Chondrocyte (in vitro differentiated cells): ENCODE data around the gene COX7B2. TPM values are rescaled to one million over a fixed set of nuclear protein-coding genes. Genes with fewer than 3 reads are reported as not detected.

Experiments
- DNase-seq: peaks from one replicate; pipeline ENCODE4 v3.0.0; 2021; ENCODE audit warnings: mixed read lengths, low spot score
- H3K27ac Mint-ChIP-seq: one replicate; pipeline ENCODE4 v1.8.0; 2021; ENCODE audit warnings: mild to moderate bottlenecking, moderate library complexity, mixed read lengths; ENCODE audit not compliant: unreplicated experiment
- H3K27me3 Mint-ChIP-seq: 2 replicates; pipeline ENCODE4 v1.8.0; 2021; ENCODE audit warnings: low read depth, mixed read lengths
- H3K36me3 Mint-ChIP-seq: 2 replicates; pipeline ENCODE4 v1.8.0; 2021; ENCODE audit warnings: low read depth, mixed read lengths
- H3K4me1 Mint-ChIP-seq: 2 replicates; pipeline ENCODE4 v1.8.0; 2021; ENCODE audit warnings: low read depth, mild to moderate bottlenecking, mixed read lengths
- H3K4me3 Mint-ChIP-seq: one replicate; pipeline ENCODE4 v1.8.0; 2021; ENCODE audit warnings: mild to moderate bottlenecking, moderate library complexity, mixed read lengths; ENCODE audit not compliant: unreplicated experiment
- H3K9me3 Mint-ChIP-seq: 2 replicates; pipeline ENCODE4 v1.8.0; 2021; ENCODE audit warnings: low read depth, mixed read lengths
- CTCF ChIP-seq: fragments of 200-600 bp; sonication (generic); IDR thresholded peaks from 2 replicates; pipeline ENCODE4 v1.5.0; 2021; ENCODE audit warnings: antibody characterized with exemption, mild to moderate bottlenecking, moderate library complexity
- total RNA-seq: library from RNA; stranded (reverse); gene quantifications from 3 replicates; pipeline ENCODE4 v1.2.1, GENCODE V29; 2021

Gene COX7B2
- total RNA-seq, 1 donor from 2014 or later, result not detected

- H3K4me3 Mint-ChIP-seq, result no peak overlapping the region
- no peaks in the 10 kb centered on the region for H3K4me1 Mint-ChIP-seq
- no peaks in the 10 kb centered on the region for H3K36me3 Mint-ChIP-seq
- no peaks in the 10 kb centered on the region for H3K9me3 Mint-ChIP-seq
- no peak for TF ChIP-seq CTCF
- H3K27me3 Mint-ChIP-seq, result peaks cover 20% of the 10 kb centered on the region
- DNase-seq, result no peak
- no peak overlapping the region for H3K27ac Mint-ChIP-seq
Measured at GRCh38 chr4:46952451-46952850, 43.4 kb upstream of the COX7B2 start.

DNA sequence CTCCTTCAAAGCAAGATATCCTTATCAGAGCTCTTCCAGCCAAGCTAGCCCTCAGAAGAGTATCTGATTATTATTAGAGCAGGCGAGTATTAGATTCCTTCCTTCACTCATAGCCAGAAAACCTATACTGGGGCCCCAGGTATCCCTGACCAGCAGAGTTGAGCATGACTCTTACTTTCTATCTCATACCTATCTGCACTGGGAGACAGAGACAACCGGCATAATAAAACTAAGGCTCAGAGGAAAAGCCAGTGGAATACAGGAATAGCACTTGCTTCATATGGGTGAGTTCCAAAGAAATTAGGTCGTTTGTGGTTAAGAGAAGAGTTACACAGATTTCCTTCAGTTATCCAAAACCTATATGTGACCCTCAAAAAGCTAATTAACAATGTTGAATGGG is 41.8 kb upstream of the COX7B2 start:
- H3K4me3 Mint-ChIP-seq, result no peak overlapping the region
- no peak for DNase-seq
- peaks cover 7% of the 10 kb centered on the region for H3K4me1 Mint-ChIP-seq
- no peak overlapping the region for H3K27ac Mint-ChIP-seq
- TF ChIP-seq CTCF, result no peak
- peaks cover 20% of the 10 kb centered on the region for H3K27me3 Mint-ChIP-seq
- no peaks in the 10 kb centered on the region for H3K36me3 Mint-ChIP-seq
- no peaks in the 10 kb centered on the region for H3K9me3 Mint-ChIP-seq

DNA sequence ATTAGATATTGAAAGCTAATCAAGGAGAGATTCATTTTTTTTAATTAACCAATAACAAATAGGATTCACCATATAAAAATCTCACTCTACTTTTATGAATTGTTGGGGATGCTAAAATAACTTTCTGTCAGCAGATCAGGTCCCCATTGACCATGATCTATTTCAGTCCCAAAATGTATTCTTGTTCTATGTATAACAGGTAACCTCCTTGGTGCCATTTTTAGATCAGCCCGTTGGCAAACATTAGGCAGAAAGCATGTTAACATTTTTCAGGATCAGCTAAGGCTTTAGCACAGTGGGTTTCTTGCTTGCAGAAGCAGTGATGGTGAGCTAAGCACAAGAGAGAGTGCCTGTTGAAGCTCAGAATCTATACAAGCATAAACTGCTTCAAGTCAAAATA is 40.8 kb upstream of the COX7B2 start:
- Mint-ChIP-seq H3K4me1 (peaks cover 7% of the 10 kb centered on the region), H3K27me3 (peaks cover 20% of the 10 kb centered on the region), H3K27ac (no peak overlapping the region), H3K4me3 (no peak overlapping the region), H3K36me3 (no peaks in the 10 kb centered on the region), H3K9me3 (no peaks in the 10 kb centered on the region)
- TF ChIP-seq CTCF, result no peak
- DNase-seq, result no peak

DNA sequence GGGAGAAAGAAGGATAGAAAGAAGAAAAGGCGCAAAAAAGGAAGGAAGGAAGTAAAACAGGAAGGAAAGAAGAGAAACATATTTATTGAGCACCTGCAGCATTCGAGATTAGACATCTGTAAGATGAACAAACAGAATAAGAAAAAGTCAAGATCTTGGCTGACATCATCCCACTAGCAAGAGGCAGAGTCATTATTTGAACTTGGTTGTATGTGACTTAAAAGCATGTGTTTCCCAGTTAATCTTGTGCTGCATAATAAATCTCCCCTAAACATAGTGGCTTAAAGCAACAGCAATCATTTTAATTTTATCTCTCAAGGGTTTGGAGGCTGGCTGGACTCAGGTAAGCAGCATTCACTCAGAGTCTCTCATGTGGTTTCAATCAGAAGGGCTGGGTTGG is 38.5 kb upstream of the COX7B2 start:
- Mint-ChIP-seq H3K9me3 (no peaks in the 10 kb centered on the region), H3K27ac (no peak overlapping the region), H3K36me3 (no peaks in the 10 kb centered on the region), H3K4me3 (no peak overlapping the region), H3K4me1 (peaks cover 7% of the 10 kb centered on the region), H3K27me3 (peaks cover 19% of the 10 kb centered on the region)
- DNase-seq, result no peak
- no peak for TF ChIP-seq CTCF

DNA sequence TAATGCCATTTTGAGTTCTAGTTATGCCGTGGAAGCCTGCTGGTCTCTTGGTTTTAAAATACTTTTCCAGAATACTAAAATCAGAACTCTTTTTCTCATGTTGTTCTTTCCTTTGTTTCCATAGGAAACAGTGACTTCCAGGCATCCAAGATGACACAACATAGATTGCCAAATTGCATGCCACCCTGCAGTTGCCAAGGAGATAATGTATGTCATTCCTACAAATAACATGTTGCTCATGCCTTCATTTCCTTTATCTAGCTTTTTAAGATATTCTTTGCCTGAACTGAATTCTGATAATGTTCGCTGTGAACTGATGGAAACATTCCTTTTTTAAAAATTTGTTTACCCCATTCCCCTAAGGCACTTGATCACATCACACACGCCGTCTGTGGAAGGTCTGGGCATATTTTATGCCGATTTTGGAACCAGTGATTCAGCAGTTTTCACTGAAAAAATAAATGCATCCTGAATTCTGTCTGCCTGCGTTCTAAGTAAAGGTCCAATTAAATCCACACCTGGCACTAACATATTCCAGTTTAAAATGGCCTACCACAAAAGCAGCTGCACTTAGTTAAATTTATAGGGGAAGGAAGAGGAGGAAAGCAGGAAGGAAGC is 38.0 kb upstream of the COX7B2 start:
- peaks cover 7% of the 10 kb centered on the region for H3K4me1 Mint-ChIP-seq
- TF ChIP-seq CTCF, result no peak
- H3K36me3 Mint-ChIP-seq, result no peaks in the 10 kb centered on the region
- H3K9me3 Mint-ChIP-seq, result no peaks in the 10 kb centered on the region
- H3K4me3 Mint-ChIP-seq, result no peak overlapping the region
- peaks cover 19% of the 10 kb centered on the region for H3K27me3 Mint-ChIP-seq
- H3K27ac Mint-ChIP-seq, result no peak overlapping the region
- DNase-seq, result no peak
